Measurements from ENCODE around the gene KIAA1755. TPM values are rescaled to one million over a fixed set of nuclear protein-coding genes. Genes with fewer than 3 reads are reported as not detected.

KIAA1755 gene
- total and polyA plus RNA-seq, 2 experiments from 2014 or later = 4.0 to 5.1 TPM

DNA sequence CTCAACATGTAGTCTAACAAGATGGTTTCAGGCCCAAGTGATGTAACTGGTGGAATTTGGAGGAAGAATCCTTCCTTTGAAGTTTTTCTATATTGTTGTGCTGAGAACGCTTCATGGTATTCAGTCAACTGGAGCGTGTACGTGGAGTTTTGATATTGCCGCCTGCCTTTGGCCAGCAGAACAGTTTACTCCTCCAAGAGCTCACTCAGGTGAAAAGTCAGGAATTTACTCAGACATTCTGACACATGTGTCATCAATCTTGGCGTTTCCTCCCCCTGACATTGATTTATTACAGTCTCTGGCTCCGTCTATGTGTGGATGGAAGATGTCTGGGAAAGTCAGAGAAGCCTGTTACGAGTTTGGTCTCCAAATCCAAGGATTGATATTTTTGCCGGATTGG lies 76.4 kb downstream of the KIAA1755 start:
- Histone ChIP-seq H3K9ac (no peak overlapping the region), H3K79me2 (ENCODE audit: insufficient read depth) (no peaks in the 10 kb centered on the region), H3K27me3 (replicated peaks; ENCODE audit: insufficient read depth) (no peaks in the 10 kb centered on the region), H3K4me2 (ENCODE audit: unreplicated experiment) (no peak overlapping the region), H2AFZ (no peak overlapping the region), H3K27ac (no peak overlapping the region), H3K4me1 (ENCODE audit: insufficient read depth) (peaks cover 11% of the 10 kb centered on the region), H3K4me3 (no peak overlapping the region), H3F3A (ENCODE audit: insufficient read depth) (peaks cover 22% of the 10 kb centered on the region), H3K9me2 (ENCODE audit: insufficient read depth) (no peaks in the 10 kb centered on the region), H4K20me1 (ENCODE audit: insufficient read depth) (no peaks in the 10 kb centered on the region), H3K36me3 (ENCODE audit: low read depth) (no peaks in the 10 kb centered on the region), H3K9me3 (ENCODE audit: low read depth) (no peaks in the 10 kb centered on the region)
- no peak for DNase-seq
- WGBS, 2 experiments (ENCODE audit: low coverage in 1 of 2, low lambda C conversion rate in 2 of 2, missing lambda C conversion rate in 2 of 2) = 39 to 43% methylated on average over 8 of the region's 8 CpGs
- TF ChIP-seq EZH2phosphoT487 (IDR thresholded peaks at IDR 0.05; ENCODE audit: insufficient read depth, low read depth) = no peak
- TF ChIP-seq EZH2 (IDR thresholded peaks at IDR 0.05; ENCODE audit: insufficient read depth, poor library complexity, severe bottlenecking) = no peak
- in situ Hi-C loops (cut with MboI) = no loop called here

DNA sequence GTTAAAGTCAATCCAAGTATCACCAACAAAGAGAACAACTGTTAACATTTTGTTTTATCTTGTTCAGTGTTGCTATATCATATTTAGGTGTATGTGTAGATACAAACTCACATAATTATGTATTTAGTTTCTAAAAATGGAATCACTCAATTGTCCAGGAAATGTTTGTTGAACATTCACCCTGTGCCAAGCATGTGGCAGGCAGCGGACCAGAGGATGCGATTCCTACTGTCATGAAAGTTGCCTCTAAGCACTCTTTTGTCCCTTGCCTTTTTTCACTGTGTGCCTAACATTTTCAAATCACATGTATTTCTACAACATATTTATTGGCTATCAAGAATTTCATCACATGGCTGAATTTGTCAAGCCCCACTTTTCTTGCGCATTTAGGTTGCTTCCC lies 78.6 kb downstream of the KIAA1755 start:
- TF ChIP-seq EZH2 (IDR thresholded peaks at IDR 0.05; ENCODE audit: insufficient read depth, poor library complexity, severe bottlenecking) (no peak), EZH2phosphoT487 (IDR thresholded peaks at IDR 0.05; ENCODE audit: insufficient read depth, low read depth) (no peak)

DNA sequence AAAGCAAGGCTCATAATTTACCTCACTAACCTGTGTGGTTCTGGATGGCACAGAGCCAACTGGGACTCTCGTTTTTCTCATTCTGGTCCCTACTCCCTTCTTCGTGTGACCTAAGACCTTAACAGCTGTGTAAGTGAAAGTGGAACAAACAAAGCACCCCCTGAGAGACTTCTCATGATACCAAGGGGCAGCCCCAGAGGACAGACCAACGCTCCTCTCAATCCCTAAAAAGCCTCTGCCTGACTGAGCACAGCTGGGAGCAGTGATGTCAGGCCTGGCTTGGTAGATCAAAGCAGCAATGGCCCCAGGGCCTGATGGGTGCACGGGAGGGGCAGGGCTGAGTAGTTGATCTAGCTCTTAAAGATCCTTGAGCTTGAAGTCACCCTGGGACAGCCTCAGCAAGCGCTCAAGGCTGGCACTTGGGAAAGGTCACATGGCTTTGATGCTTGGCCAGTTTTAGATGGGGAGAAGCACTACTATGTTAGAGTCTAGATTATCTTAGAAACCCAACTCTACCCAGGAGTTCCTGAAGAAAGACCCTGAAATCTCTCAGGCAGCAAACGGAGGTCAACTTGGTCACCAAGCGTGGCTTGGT lies 79.2 kb downstream of the KIAA1755 start:
- in situ Hi-C loops (cut with MboI) = no loop called here
- Histone ChIP-seq H3K9ac (no peak overlapping the region), H3K27ac (no peak overlapping the region), H3K9me2 (ENCODE audit: insufficient read depth) (no peaks in the 10 kb centered on the region), H3K36me3 (ENCODE audit: low read depth) (no peaks in the 10 kb centered on the region), H2AFZ (no peak overlapping the region), H3K4me1 (ENCODE audit: insufficient read depth) (peaks cover 6% of the 10 kb centered on the region), H3K9me3 (ENCODE audit: low read depth) (no peaks in the 10 kb centered on the region), H3K27me3 (replicated peaks; ENCODE audit: insufficient read depth) (no peaks in the 10 kb centered on the region), H3K4me3 (no peak overlapping the region), H3K4me2 (ENCODE audit: unreplicated experiment) (no peak overlapping the region), H3F3A (ENCODE audit: insufficient read depth) (peaks cover 11% of the 10 kb centered on the region), H4K20me1 (ENCODE audit: insufficient read depth) (no peaks in the 10 kb centered on the region), H3K79me2 (ENCODE audit: insufficient read depth) (no peaks in the 10 kb centered on the region)
- no peak for DNase-seq
- TF ChIP-seq EZH2phosphoT487 (IDR thresholded peaks at IDR 0.05; ENCODE audit: insufficient read depth, low read depth) = no peak
- no peak for TF ChIP-seq EZH2 (IDR thresholded peaks at IDR 0.05; ENCODE audit: insufficient read depth, poor library complexity, severe bottlenecking)
- WGBS, 2 experiments (ENCODE audit: low coverage in 1 of 2, low lambda C conversion rate in 2 of 2, missing lambda C conversion rate in 2 of 2) = 61 to 70% methylated on average over 7 of the region's 7 CpGs

More for the DNA sequence above, 78.6 kb downstream of the KIAA1755 start:
- Histone ChIP-seq H4K20me1 (ENCODE audit: insufficient read depth) (no peaks in the 10 kb centered on the region), H3K9ac (no peak overlapping the region), H3K4me3 (no peak overlapping the region), H3K27me3 (replicated peaks; ENCODE audit: insufficient read depth) (no peaks in the 10 kb centered on the region), H3K9me3 (ENCODE audit: low read depth) (no peaks in the 10 kb centered on the region), H3K4me1 (ENCODE audit: insufficient read depth) (peaks cover 11% of the 10 kb centered on the region), H3K4me2 (ENCODE audit: unreplicated experiment) (no peak overlapping the region), H3F3A (ENCODE audit: insufficient read depth) (peaks cover 18% of the 10 kb centered on the region), H3K36me3 (ENCODE audit: low read depth) (no peaks in the 10 kb centered on the region), H3K27ac (no peak overlapping the region), H2AFZ (no peak overlapping the region), H3K9me2 (ENCODE audit: insufficient read depth) (no peaks in the 10 kb centered on the region), H3K79me2 (ENCODE audit: insufficient read depth) (no peaks in the 10 kb centered on the region)
- in situ Hi-C loops (cut with MboI) = no loop called here
- 89 to 94% methylated on average over 3 of the region's 3 CpGs for WGBS, 2 experiments (ENCODE audit: low coverage in 1 of 2, low lambda C conversion rate in 2 of 2, missing lambda C conversion rate in 2 of 2)
- no peak for DNase-seq

DNA sequence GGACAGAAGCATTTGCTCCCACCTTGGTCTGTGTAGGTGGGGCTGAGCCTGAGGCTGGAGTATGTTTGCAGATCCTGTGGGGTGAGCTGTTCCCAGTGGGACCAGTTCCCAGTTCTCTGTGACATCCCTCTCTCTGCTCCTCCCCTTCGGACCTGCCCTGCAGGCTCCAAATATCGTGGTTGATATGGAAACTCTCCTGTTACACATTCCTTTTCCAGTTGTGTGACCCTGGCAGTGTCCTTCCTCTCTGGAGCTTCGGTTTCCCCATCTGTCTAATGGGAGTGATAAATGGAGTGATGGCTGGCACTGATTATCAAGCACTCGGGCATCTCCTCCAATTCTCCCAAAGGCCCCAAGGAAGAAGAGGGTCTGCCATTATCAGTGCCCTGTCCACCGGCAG lies 79.8 kb downstream of the KIAA1755 start:
- Histone ChIP-seq H3F3A (ENCODE audit: insufficient read depth) (peaks cover 6% of the 10 kb centered on the region), H3K36me3 (ENCODE audit: low read depth) (no peaks in the 10 kb centered on the region), H4K20me1 (ENCODE audit: insufficient read depth) (no peaks in the 10 kb centered on the region), H3K4me3 (no peak overlapping the region), H3K27ac (no peak overlapping the region), H3K4me2 (ENCODE audit: unreplicated experiment) (no peak overlapping the region), H3K79me2 (ENCODE audit: insufficient read depth) (no peaks in the 10 kb centered on the region), H3K27me3 (replicated peaks; ENCODE audit: insufficient read depth) (no peaks in the 10 kb centered on the region), H3K9me2 (ENCODE audit: insufficient read depth) (no peaks in the 10 kb centered on the region), H3K9me3 (ENCODE audit: low read depth) (no peaks in the 10 kb centered on the region), H3K4me1 (ENCODE audit: insufficient read depth) (peaks cover 6% of the 10 kb centered on the region), H3K9ac (no peak overlapping the region), H2AFZ (no peak overlapping the region)
- DNase-seq = peak; percentile 46
- in situ Hi-C loops (cut with MboI) = no loop called here
- WGBS, 2 experiments (ENCODE audit: low coverage in 1 of 2, low lambda C conversion rate in 2 of 2, missing lambda C conversion rate in 2 of 2) = 64 to 74% methylated on average over 5 of the region's 5 CpGs
- TF ChIP-seq EZH2 (IDR thresholded peaks at IDR 0.05; ENCODE audit: insufficient read depth, poor library complexity, severe bottlenecking) (no peak), EZH2phosphoT487 (IDR thresholded peaks at IDR 0.05; ENCODE audit: insufficient read depth, low read depth) (no peak)
